ENCODE measurements around the gene SMU1.

DNA sequence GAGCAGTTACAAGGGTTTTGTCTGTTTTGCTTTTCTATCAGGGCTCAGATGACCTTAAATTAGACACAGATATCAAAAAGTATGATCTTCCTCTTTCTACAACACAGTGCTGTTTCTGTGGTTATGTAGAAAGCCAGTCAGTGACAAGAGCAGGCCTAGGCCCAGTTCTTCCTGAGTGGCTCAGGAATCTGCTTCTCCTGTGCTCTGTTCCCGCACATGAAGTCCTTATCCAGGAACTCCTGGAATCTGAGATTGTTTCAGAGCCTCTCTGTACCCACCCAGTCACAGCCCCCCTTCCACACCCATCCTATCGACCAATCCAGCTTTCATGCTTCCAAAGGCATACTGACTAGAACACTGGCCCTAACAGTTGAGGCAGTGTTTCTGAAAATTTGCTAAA is 40.4 kb upstream of the SMU1 start:
- TF ChIP-seq, protein P1, sequence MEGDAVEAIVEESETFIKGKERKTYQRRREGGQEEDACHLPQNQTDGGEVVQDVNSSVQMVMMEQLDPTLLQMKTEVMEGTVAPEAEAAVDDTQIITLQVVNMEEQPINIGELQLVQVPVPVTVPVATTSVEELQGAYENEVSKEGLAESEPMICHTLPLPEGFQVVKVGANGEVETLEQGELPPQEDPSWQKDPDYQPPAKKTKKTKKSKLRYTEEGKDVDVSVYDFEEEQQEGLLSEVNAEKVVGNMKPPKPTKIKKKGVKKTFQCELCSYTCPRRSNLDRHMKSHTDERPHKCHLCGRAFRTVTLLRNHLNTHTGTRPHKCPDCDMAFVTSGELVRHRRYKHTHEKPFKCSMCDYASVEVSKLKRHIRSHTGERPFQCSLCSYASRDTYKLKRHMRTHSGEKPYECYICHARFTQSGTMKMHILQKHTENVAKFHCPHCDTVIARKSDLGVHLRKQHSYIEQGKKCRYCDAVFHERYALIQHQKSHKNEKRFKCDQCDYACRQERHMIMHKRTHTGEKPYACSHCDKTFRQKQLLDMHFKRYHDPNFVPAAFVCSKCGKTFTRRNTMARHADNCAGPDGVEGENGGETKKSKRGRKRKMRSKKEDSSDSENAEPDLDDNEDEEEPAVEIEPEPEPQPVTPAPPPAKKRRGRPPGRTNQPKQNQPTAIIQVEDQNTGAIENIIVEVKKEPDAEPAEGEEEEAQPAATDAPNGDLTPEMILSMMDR (conservative IDR thresholded peaks at IDR 0.05; ENCODE audit: low read length): no peak
- no peak for TF ChIP-seq EZH2phosphoT487 (IDR thresholded peaks at IDR 0.05; ENCODE audit: borderline replicate concordance, low read depth, low read length)

All from OCI-LY7 (cell line).